Measurements from ENCODE around the gene FOS.
"Not testable (repeated sequence)": the region's sequence is repeated elsewhere in the genome, so short reads cannot be mapped to it uniquely, and the experiment has no call there.

The FOS gene

DNA sequence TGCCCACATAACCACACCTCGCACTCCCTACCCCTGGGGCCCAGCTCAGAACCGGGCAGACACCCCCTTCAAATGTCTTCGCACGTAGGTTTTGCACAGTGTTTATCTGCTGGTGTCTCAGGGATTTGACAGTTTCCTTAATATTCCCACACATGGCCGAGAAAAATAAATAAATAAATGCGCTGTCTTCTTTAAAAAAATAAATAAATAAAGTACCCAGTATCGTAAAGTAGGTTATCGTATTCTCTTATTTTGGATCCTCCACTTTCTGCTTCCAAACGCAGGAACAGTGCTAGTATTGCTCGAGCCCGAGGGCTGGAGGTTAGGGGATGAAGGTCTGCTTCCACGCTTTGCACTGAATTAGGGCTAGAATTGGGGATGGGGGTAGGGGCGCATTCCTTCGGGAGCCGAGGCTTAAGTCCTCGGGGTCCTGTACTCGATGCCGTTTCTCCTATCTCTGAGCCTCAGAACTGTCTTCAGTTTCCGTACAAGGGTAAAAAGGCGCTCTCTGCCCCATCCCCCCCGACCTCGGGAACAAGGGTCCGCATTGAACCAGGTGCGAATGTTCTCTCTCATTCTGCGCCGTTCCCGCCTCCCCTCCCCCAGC lies 710 bp upstream of the FOS start:
- DNase-seq, result no peak

DNA sequence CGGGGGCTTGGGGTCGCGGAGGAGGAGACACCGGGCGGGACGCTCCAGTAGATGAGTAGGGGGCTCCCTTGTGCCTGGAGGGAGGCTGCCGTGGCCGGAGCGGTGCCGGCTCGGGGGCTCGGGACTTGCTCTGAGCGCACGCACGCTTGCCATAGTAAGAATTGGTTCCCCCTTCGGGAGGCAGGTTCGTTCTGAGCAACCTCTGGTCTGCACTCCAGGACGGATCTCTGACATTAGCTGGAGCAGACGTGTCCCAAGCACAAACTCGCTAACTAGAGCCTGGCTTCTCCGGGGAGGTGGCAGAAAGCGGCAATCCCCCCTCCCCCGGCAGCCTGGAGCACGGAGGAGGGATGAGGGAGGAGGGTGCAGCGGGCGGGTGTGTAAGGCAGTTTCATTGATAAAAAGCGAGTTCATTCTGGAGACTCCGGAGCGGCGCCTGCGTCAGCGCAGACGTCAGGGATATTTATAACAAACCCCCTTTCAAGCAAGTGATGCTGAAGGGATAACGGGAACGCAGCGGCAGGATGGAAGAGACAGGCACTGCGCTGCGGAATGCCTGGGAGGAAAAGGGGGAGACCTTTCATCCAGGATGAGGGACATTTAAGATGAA lies 630 bp downstream of the FOS start:
- DNase-seq, result no peak

DNA sequence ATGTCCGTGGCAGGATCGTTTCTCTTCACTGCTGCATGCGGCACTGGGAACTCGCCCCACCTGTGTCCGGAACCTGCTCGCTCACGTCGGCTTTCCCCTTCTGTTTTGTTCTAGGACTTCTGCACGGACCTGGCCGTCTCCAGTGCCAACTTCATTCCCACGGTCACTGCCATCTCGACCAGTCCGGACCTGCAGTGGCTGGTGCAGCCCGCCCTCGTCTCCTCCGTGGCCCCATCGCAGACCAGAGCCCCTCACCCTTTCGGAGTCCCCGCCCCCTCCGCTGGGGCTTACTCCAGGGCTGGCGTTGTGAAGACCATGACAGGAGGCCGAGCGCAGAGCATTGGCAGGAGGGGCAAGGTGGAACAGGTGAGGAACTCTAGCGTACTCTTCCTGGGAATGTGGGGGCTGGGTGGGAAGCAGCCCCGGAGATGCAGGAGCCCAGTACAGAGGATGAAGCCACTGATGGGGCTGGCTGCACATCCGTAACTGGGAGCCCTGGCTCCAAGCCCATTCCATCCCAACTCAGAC lies 1.2 kb downstream of the FOS start:
- no peak for DNase-seq

DNA sequence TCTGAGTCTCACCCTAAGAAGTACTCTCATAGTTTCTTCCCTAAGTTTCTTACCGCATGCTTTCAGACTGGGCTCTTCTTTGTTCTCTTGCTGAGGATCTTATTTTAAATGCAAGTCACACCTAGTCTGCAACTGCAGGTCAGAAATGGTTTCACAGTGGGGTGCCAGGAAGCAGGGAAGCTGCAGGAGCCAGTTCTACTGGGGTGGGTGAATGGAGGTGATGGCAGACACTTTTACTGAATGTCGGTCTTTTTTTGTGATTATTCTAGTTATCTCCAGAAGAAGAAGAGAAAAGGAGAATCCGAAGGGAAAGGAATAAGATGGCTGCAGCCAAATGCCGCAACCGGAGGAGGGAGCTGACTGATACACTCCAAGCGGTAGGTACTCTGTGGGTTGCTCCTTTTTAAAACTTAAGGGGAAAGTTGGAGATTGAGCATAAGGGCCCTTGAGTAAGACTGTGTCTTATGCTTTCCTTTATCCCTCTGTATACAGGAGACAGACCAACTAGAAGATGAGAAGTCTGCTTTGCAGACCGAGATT lies 1.7 kb downstream of the FOS start:
- no peak for DNase-seq

DNA sequence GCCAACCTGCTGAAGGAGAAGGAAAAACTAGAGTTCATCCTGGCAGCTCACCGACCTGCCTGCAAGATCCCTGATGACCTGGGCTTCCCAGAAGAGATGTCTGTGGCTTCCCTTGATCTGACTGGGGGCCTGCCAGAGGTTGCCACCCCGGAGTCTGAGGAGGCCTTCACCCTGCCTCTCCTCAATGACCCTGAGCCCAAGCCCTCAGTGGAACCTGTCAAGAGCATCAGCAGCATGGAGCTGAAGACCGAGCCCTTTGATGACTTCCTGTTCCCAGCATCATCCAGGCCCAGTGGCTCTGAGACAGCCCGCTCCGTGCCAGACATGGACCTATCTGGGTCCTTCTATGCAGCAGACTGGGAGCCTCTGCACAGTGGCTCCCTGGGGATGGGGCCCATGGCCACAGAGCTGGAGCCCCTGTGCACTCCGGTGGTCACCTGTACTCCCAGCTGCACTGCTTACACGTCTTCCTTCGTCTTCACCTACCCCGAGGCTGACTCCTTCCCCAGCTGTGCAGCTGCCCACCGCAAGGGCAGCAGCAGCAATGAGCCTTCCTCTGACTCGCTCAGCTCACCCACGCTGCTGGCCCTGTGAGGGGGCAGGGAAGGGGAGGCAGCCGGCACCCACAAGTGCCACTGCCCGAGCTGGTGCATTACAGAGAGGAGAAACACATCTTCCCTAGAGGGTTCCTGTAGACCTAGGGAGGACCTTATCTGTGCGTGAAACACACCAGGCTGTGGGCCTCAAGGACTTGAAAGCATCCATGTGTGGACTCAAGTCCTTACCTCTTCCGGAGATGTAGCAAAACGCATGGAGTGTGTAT lies 2.4 kb downstream of the FOS start:
- DNase-seq, result no peak

DNA sequence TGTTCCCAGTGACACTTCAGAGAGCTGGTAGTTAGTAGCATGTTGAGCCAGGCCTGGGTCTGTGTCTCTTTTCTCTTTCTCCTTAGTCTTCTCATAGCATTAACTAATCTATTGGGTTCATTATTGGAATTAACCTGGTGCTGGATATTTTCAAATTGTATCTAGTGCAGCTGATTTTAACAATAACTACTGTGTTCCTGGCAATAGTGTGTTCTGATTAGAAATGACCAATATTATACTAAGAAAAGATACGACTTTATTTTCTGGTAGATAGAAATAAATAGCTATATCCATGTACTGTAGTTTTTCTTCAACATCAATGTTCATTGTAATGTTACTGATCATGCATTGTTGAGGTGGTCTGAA lies 3.0 kb downstream of the FOS start:
- no peak for DNase-seq

DNA sequence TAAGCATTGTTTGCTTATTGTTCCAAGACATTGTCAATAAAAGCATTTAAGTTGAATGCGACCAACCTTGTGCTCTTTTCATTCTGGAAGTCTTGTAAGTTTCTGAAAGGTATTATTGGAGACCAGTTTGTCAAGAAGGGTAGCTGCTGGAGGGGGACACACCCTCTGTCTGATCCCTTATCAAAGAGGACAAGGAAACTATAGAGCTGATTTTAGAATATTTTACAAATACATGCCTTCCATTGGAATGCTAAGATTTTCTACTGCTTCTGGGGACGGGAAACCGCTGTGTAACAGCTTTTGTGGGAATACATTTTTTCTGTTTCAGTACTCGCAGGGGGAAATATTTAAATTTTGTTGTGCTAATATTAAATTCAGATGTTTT lies 3.5 kb downstream of the FOS start:
- DNase-seq, result no peak

DNA sequence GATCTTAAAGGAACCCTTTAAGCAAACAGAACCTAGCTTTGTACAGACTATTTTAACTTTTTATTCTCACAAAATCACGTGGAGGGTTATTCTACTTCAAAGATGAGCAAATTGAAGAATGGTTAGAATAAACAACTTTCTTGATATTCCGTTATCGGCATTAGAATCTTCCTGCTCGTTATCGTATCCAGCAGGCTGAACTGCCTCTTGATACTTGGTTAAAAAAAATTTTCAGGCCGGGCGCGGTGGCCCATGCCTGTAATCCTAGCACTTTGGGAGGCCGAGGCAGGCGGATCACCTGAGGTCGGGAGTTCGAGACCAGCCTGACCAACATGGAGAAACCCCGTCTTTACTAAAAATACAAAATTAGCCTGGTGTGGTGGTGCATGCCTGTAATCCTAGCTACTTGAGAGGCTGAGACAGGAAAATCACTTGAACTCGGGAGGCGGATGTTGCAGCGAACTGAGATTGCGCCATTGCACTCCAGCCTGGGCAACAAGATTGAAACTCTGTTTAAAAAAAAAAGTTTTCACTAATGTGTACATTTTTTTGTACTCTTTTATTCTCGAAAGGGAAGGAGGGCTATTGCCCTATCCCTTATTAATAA lies 4.0 kb downstream of the FOS start:
- not testable (repeated sequence) for DNase-seq

DNA sequence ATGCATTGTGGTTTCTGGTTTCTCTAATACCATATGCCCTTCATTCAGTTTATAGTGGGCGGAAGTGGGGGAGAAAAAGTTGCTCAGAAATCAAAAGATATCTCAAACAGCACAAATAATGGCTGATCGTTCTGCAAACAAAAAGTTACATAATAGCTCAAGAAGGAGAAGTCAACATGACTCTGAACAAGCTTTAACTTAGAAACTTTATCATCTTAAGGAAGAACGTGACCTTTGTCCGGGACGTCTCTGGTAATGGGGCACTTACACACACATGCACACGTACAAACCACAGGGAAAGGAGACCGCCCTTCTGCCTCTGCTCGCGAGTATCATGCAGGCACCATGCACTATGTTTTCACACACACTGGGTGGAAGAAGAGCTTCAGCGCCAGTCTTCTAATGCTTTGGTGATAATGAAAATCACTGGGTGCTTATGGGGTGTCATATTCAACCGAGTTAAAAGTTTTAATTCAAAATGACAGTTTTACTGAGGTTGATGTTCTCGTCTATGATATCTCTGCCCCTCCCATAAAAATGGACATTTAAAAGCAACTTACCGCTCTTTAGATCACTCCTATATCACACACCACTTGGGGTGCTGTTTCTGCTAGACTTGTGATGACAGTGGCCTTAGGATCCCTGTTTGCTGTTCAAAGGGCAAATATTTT lies 4.7 kb downstream of the FOS start:
- no peak for DNase-seq

DNA sequence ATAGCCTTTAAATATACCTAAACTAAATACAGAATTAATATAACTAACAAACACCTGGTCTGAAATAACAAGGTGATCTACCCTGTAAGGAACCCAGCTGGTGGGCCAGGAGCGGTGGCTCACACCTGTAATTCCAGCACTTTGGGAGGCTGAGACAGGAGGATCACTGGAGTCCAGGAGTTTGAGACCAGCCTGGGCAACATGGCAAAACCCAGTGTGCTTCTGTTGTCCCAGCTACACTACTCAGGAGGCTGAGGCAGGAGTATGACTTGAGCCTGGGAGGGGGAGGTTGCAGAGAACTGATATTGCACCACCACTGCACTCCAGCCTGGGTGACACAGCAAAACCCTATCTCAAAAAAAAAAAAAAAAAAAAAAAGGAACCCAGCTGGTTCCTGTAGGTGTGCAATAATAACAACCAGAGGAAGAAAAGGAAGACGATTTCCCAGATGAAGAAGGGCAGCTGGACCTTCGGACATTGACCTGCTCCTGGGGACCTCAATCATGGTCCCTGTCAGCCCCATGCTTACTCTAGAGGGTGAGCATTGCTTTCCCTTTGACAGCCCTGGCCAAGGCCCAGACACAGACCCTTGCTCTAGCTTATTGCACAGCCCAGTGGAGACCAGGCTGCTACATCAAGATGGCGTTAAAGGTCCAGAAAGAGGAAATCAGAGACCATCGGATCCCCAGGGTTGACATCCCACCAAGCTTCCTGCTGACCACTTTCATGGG lies 5.4 kb downstream of the FOS start:
- no peak for DNase-seq

DNA sequence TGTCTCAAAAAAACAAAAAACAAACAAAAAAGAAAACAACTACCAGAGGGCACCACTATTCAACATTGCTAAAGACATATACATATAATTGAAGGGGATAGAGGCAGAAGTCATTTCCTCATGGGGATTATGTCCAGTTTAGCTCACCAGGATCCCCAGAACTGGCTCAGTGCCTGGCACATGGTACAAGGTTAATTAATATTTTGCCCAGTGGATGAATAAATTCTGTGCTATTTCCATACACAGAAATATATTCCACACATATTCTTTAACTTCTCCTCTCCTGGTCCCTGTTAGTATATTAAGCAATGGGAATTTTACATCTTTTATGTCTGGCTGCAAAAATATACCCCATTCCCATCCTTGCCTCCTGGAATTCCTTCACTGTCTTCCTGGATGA lies 6.7 kb downstream of the FOS start:
- no peak for DNase-seq

DNA sequence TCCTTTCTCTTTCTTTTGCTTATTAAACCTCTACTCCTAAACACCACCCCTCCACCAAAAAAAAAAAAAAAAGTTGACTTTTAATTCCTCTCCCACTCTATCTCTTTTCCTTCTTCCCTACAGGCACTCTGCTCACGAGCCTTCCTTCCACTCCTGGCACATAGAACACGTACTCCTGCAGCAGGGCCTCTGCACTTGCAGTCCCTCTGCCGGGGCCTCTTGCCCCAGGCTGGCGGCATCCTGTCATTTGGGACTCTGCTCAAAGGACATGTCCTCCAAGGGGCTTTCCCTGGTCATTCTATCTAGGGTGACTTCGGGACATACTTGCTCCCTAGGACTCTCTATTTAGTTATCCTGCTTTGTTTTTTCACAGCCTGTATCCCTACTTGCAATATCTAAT lies 7.7 kb downstream of the FOS start:
- no peak for DNase-seq

DNA sequence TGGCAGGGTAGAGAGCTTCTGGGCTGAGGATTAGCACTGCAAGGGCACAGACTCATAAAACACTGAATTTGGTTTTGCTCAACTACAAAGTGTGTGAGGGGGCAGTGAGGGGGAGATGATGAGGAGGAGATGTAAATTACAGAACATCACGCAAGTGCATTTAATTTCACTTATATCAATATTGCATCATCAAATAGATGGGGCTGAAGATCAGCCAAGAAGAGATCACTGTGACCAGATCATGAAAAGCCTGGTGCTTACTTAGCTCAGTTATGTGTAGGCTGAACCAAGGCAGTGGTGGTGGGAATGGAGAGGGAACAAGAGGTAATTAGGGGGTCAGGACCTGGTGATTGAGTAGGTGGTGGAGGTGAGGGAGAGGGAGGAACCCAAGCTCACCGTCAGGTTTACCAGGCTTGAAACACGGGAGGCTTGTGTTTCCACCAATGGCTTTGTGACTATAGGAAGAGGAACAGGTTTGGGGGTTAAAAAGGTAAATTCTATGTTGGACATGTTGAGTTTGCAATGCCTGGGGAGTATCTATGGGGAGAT lies 11.3 kb downstream of the FOS start:
- no peak for DNase-seq

DNA sequence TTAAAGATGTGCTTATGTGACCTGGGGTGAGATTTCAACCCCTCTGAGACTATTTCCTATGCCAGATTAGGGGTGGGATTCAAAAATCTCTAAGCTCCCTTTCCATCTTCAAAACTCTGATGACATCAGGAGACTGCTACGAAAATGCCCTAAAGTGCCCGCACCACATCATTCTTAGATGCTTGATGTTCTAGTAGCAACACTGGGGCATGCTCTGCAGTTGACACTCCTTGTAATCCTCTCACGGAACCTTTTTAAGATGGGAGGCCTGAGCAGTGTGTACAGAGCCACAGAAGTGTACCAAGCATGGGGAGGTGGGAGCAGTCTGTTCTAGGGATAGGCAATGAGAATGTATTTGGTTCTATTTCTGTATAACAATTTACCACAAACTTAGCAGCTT lies 12.2 kb downstream of the FOS start:
- no peak for DNase-seq

DNA sequence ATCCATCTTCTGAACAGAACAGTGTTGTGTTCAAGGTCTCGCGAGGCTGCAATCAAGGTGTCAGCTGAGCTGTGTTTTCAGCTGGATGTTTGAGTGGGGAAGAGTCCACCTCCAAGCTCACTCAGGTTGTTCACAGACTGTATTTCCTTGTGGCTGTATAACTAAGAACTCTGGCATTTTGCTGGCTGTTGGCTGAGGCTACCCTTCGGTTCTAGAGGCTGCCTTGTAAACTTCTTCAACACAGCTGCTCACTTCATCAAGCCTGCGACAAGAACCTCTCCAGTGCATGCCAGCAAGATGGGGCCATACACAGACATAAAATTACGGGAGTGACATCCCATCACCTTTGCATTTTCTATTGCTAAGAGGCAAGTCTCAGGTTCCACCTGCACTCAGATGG lies 12.7 kb downstream of the FOS start:
- DNase-seq, result no peak

DNA sequence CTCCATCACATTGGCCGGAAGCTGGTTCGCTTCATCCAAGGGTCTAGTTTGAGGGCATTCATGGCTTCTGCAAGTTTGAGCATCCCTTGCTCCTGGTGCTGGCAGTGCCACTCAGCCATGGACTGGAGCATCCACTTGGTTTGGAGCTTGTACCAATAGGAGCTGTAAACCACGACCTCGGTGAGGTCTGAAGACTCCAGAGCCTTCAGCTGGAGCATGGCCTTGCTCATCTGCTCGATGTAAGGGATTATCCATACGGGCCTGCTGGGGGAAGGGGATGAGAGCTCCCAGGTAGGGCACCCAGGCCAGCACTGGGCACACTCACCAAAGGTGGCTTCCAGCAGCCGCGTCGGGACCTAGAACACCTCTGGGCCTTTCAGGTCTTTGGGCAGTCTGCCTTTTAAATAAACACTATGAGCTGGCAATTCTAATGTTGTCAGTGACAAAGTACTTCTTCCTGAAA lies 13.5 kb downstream of the FOS start:
- no peak for DNase-seq

DNA sequence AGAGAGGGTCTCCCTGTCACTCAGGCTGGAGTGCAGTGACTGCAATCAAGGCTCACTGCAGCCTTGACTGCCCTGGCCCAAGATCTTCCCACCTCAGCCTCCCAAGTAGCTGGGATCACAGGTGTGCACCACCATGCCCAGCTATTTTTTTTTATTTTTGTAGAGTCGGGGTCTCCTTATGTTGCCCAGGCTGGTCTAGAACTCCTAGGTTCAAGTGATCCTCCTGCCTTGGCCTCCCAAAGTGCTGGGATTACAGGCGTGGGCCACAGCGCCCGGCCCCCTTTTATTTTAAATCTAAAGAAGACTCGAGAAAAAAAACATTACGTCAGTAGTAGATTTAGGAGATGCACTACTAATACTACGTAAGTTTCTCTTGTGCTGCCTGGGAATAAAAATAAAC lies 14.3 kb downstream of the FOS start:
- DNase-seq, result no peak

DNA sequence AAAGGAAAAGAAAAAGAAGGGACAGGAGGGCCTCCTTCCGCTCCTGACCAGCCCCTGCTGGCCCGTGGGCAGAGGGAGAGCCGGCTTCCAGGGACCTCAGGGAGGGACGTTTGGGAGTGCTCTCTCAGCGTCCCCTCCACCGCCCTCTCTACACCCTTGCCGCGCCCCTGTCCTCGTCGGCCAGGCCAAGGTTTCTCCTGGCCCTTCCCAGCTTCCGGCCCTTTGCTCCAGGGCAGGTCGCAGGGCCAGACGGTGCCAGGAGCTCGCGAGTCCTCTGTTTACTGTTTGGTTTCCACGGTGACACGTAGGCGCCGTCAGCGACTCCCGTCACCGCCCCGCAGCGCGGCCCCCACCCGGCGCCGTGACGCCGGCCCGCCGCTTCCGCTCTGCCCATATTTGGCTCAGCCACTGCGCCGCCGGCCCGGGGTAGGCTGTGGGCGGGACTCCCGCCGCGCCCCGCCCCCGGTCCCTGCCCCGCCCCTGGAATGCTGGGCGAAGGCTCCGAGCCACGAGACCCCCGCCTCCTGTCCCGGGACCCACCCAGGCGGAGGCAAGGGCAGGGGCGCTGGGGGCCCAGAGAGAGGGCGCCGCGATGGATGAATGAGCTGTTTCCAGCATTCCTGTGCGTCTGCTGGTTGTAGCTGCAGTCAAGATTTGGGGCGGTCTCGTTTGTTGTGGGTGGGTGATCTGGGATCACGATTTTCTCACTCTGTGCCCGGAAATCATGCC lies 15.5 kb downstream of the FOS start:
- DNase-seq, result peak; percentile 87

DNA sequence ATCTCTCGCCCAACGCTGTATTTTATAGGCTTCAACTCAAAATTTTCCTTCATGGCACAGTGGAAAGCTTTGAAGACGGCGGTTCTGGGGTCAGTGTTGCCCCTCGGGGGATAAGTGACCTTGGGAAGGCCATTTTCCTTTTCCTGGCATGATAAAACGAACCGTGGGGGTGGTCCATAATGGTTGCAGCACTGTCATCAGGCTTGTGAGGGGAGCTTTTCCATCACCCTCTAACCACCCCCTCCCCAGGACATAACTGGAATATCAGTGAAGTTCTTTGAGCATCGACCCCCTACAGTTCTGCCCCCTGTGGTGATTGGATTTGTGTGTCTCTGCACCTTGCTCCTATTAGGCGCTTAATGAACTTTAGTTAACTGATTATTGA lies 16.0 kb downstream of the FOS start:
- no peak for DNase-seq

DNA sequence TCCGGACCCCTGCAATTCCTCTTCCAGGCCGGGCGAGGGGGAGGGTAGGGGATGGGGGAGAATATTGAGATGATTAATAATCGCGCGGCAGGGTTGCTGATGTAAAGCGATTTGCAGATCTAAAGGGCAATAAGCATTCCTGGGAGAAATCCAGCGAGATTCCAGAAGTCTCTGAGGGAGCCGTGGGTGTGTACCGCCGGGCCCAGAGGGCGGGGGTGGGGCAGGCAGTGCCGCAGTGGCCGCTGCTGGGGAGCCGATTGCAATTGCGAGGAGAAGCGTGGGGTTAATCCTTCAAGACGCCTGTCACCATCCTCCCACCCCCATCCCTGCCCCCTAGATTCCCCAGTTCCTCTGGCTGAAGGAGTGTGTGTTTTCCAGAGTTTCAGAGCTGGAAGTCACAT lies 16.4 kb downstream of the FOS start:
- DNase-seq, result no peak

Data from NCI-H2029 (cell line).